HG02610 (cell line): Measurements from ENCODE around the gene E4F1.
"Not testable (repeated sequence)": the region's sequence is repeated elsewhere in the genome, so short reads cannot be mapped to it uniquely, and the experiment has no call there.

Experiments
- ATAC-seq: cut with Tn5 transposase; IDR thresholded peaks from one replicate; pipeline ENCODE4 v1.9.1; 2021; ENCODE audit warnings: mild to moderate bottlenecking, moderate library complexity; ENCODE audit not compliant: unreplicated experiment

Gene E4F1

DNA sequence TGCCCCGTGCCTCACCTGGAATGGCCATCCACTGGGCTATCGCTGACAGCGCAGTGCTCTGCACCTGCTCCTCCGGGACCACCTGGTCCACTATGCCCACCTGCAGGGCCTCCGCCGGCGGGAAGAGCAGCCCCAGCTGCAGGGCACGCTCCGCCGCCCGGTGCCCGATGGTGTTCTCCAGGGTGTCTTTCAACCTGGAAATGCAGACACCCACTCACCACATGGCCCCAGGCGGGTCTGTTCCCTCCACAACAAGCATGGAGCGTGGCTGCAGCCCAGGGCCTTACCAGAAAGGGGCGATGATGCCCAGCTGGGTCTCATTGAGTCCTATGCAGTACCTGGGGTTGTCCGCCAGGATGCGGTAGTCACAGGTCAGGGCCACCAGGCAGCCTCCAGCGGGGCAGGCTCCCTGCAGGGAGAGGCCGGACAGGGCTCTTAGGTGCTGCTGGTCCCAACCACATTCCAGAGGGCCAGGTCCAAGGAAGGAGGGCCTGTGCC is 19.7 kb downstream of the E4F1 start:
- ATAC-seq: no peak

DNA sequence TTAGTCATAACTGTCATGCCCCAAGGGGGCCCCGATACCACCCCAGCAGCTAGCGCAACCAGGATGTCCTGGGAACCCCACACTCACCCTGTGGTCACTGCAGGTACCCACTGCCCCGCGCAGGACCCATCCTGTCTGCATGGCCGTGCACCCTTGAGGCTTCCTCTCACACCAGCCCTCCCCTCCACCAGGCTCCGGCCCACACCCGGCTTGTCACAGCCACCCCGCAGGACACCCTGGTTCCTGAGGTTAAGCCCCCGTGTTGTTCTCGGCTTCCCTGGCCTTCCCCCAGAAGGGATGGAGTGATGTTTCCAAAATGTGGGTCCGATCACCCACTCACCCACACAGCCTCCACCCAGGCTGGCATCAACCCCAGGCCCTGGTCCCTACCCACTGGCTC is 20.4 kb downstream of the E4F1 start:
- ATAC-seq: no peak

DNA sequence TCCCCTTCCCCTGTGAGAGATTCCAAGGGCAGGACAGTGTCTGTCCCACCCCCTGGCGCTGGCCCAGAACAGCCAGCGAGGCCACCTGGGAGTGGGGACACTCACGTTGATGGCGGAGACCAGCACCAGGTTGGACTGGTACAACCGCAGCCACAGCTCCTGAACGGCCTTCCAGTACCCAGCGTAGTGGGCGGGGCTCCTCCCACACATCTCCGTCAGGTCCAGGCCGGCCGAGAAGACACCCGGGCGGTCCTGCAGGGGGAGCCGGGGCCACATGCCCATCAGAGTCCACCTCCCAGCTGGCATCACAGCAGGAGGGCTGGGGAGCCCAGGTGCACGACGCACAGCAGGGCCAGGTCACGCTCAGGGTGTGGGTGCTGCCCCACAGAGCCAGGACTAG is 20.9 kb downstream of the E4F1 start:
- ATAC-seq: no peak

DNA sequence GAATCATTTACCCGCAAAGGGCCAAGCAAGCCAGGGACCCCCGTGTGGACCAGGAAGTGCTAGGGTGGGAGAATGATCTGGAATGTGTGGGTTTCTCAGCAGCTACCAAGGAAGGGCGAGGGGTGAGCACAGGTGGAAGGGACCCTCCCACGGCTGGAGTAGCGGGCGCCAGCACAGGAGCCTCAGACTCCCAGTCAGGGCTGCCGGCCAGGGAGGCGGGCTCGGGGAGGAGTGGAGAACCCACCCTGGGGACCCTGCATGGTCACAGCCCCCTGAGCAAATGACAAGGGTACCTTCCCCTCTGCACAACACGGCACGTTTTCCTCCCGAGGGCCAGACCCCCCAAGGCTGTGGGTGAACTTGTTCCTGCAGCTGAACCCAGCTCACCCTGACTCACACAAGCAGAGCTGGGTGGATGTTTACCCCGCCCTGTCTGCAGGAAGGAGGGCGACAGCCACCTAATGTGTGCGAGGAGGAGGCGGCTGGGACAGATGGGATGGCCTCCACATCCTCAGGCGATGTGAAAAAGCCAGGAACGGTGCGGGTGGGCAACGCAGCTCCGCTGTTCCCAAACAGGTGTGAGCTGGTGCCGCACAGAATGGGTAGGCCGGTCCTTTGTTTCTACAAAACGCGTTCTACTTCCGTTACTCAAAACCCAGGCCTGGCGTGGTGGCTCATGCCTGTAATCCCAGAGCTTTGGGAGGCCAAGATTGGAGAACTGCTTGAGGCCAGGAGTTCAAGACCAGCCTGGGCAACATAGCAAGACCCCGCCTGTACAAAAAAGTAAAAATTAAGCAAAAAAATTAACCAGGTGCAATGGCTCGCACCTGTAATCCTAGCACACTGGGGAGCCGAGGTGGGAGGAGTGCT is 21.8 kb downstream of the E4F1 start:
- no peak for ATAC-seq

DNA sequence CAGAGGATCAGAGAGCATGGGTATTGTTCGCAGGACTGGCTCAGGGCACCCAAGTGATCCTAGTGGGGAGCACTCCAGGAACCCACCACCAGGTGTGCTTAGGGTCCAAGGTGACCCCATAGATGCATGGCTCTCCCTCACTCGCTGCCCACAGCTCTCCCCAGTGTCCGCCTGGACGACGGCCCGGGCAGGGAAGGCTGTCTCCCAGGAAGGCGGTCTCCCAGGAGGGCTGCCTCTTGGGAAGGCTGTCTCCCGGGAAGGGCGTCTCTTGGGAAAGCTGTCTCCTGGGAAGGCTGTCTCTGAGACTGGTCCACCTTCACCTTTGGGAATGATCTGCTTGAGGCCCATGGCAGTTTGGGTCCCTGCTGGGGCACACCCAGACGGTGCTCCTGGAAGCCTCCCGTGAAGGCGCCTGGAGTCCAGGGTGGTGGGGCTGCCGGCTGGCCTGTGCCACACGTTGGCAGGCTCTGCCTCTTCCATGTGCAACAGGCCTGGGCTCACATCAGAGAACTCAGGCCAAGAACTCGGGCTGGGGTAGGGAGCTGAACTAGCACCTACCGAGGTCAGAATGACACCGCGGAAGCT is 23.0 kb downstream of the E4F1 start:
- ATAC-seq: no peak

DNA sequence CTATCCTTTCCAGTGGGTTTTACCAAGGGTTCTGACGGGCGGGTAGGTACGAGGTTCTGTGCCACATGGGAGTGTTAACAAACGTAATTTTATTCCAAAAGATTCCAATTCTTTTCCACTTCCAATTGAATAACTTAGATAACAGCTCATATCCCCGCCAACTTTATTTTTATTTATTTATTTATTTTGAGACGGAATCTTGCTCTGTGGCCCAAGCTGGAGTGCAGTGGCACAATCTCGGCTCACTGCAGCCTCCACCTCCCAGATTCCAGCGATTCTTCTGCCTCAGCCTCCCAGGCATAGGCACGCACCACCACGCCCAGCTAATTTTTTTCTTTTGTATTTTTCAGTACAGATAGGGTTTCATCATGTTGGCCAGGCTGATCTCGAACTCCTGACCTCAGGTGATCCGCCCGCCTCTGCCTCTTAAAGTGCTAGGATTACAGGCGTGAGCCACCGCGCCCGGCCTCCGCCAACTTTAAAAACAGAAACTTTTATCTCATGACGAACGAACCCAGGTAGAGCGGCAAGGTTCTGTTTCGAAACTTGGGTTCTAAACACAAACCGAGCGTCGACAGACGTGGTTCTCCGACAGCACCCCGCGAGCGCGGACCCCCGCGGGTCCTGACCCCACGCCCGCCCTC is 27.4 kb downstream of the E4F1 start:
- peak; percentile 6 for ATAC-seq

DNA sequence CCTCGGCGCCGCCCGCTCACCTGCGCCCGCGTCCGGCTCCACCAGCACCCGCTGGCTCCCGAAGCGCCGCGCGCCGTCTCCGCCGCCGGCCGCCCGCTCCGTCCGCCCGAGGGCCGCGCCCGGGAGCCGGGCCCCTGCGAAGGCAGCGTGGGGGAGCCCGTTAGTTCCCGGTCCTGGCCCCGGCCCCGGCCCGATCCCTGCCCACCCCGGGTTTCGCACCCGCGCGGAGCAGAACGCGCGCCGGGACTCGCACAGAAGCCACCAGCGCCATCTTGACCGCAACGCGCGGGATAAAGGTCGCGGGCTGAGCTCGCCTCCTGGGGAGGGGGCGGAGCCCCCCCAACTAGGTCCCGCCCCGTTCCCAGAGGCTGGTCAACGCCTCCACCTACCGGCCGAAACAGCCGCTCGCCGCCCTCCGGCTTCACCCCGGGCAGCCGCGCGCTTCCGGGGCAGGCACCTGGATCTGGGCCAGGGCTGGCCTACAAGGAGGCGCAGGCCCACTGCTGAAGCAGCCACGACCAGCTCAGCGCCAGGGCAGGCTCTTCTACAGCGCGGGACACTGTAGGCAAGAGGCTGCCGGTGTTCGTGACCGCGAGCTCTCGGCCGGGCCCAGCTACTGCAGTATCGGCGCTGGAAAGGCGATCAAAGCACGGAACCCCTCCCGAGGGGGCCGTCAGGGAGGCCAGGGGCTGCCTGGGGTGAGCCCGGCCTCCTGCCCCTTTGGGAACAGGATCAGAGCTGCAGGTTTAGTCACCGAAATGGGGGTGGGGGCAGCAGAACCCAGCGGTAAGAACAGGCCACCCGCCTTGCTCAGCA is 28.1 kb downstream of the E4F1 start, which contains the start of gene ECI1:
ECI1 (minus strand) TSS at position 292 of the 816 bp plus-strand sequence; CDS start at position 271, 21 bp downstream.
- peak; percentile 79 for ATAC-seq

DNA sequence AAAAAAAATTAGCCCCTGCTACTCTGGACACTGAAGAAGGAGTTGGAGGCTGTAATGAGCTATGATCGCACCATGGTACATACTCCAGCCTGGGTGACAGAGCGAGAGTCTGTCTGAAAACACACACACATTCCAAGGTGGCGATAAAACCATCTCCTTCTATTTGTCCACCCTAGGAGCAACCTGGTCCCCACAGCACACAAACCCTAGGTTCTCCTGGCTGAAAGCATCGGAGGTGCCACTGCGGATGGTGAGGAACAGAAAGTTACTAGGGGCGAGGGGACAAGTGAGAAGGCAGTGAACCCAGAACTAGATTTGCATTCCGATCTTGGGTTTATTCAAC is 29.4 kb downstream of the E4F1 start:
- ATAC-seq: no peak

DNA sequence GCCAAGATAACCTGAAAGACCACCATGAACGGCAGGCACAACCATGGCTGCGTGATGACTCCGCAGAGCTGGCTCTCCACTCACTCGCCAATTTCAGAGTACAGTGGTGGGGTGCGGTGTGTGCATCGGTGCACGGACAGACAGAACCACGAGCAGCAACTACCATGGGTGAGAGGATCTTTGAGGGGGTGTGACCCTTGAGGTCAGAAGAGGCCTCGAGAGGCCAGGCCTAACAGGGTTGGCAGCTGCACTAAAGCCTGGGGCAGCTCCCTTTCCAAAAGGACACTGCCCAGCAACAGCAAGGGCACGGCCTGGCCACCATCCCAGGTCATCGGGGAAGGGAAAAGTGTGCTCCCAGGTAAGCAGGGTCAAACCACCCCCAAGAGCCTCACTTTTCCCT is 29.9 kb downstream of the E4F1 start:
- ATAC-seq: no peak

DNA sequence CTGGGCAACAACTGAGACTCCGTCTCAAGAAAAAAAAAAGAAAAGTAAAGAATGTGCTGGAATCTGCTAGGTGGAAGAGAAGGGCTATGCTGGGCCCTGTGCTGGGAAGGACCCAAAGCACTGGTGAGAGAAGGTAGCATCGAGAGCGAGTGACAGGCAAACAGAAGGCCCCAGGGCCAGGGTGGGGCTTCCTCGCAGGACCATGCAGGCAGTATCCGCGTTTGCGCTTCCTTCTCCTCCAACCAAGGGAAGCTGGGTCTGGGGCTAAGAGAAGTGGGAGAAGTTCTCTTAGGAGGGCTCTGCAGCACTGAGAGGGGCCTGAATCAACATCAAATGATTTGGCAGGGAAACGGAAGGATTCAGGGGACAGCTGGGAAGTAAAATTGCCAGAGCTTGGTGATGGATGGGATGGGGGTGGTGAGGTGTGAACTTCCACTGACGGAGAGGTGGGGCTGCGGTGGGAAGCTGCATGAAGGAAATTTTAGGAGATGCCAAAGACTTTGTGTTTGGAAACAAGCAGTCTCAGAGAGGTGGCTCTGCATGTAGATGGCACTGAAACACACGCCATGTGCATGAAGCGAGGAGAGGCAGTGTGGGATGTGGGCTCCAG is 33.2 kb downstream of the E4F1 start:
- no peak for ATAC-seq

DNA sequence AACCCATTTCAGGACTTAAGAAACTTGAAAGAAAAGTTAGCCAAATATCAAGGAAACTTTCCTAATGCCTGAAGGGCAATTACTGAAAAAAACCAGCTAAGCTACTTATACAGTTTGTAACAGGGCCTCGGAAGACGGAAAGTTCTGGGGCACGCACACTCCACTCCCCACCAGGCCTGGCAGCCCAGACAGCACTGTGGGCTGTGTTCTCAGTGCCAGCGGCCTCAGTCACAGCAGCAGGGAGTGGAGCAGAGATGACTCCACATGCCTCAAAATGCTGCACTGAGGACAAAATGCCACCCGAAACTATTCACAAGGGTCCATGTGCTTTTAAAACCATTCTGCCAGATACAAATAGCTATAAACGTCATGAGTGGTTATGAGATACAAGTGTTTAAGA is 34.3 kb downstream of the E4F1 start:
- no peak for ATAC-seq

DNA sequence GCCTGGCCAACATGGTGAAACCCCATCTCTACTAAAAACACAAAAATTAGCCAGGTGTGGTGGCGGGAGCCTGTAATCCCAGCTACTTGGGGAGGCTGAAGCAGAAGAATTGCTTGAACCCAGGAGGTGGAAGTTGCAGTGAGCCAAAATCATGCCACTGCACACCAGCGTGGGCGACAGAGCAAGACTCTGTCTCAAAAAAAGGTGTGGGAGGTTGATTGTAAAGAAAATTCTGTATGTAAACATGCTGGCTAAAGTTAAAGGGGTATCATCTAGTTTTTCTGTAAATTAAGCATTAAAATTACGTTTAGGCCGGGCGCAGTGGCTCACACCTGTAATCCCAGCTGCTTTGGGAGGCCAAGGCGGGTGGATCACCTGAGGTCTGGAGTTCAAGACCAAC is 35.1 kb downstream of the E4F1 start:
- not testable (repeated sequence) for ATAC-seq

DNA sequence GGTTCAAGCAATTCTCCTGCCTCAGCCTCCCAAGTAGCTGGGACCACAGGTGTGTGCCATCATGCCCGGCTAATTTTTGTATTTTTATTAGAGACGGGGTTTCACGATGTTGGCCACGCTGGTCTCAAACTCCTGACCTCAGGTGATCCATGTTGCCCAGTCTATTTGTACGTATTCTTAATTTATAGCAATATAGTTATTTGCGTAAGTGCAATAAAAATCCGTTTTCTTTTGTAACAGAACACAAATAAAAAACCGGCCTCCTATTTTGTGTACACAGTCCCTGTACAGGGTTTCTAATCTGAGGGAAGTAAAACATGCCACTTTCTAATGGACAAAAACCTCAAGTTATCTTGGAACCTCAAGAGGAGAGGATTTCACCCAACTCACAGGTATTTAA is 36.9 kb downstream of the E4F1 start:
- ATAC-seq: no peak

DNA sequence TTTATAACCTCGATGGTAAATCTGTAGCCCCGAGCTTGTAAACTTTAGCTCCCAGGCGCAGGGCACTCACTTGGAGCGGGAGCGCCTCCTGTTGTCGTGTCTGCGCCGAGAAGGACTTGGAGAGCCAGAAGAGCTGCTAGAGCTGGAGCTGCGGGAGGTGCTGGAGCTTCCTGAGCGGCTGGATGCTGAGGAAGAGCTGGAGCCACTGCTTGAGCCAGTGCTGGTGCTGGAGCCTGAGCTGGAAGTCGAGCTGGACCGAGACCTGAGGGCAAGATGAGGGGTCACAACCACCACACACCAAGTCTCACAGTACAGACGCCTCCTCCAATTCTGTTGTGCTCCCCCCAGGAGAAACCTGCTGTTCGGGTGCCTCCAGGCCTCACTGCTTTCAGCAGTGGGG is 39.6 kb downstream of the E4F1 start:
- not testable (repeated sequence) for ATAC-seq

DNA sequence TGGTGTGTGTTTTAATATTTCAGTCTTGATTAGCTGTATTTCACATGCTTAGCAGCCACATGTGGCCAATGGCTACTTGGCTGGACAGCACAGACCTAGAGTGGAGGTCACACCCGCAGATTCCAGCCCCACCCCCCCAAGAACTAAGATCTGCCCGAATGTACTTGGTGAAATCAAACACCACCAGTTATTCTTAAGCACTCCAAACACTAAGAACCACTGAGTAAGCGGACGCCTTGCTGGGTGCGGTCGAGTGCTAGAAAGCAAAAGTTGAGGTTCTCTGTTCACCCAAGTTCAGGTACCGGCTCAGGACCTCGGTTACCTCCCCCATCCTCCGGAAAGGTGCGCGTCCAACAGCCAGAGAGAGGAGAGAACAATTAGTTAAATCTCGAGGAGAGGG is 43.5 kb downstream of the E4F1 start:
- ATAC-seq: not testable (repeated sequence)

DNA sequence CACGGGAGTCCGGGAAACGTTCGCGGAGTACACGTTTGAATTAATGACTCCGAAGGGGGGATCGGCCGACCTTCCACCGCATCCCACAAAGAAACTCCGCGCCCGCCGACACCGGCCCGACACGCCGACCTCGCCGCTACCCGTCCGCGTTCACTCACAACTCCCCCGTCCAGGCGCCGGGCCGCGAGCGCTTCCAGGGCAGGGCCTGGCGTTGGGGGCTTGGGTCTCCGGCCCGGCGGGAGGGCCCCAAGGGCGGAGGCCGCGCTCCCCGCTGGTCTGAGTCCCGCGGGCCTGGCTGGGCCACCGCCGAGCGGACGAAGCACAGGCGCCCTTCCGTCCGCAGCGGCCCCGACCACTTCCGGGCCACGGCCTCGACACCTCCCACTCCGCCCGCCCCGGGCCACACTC is 44.1 kb downstream of the E4F1 start:
- peak; percentile 44 for ATAC-seq

DNA sequence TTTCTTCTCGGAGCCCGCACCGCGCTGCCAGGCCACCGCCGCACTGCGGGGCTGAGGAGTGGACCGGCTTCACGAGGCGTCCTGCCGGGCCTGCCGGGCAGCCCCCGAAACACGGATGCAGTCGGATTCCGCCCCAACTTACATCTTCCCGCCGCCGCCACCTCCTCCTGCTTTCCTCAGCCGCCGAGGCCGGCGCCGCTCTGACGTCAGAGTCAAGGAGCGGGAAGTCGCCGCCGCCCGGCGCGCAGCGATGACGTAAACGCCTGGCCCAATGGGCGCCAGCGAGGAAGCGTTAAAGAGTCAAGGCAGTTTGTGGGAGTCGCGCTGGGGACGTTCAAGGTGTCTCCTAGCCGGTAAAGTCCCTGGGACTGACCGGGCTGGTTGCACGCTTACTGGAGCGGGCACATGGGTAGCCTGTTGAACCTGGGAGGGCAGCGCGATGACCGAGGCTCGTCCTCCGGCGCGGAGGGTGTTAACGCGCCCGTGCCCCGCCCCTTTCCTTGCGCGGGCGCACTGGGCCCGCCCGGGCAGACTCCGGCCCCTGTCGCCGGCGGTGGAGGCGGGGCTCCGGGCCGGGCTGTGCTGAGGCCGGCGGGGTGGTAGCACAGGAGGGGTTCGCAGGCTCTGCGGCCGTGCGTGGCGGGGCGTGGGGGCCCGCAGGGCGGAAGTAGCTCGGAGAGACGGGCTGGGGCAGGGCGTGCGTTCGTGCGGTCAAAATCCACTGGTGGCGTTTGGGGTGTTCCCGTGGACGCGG is 44.7 kb downstream of the E4F1 start, which contains the start of gene RNPS1:
RNPS1 (minus strand) TSS at position 214 of the 754 bp plus-strand sequence. CDS start 3,483 bp downstream, outside the sequence.
- ATAC-seq: peak; percentile 70

DNA sequence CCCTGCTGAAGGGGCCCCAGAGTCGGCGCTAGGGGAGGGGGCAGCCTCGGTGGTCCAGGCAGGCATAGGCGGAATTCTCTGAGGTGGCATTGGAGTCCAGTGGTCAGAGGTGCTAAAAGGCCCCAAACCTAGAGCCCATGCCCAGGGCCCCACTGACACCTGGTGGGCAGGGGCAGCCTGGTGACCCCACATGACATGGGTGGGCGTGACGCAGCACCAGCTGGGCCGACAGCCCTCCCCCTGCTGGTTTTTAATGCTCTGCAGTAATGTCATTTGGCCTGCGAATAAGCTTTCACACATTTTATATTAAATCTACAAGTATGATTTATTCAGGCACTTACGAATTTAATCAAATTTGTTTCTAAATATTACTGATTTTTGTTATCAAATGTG is 46.7 kb downstream of the E4F1 start:
- ATAC-seq: no peak

DNA sequence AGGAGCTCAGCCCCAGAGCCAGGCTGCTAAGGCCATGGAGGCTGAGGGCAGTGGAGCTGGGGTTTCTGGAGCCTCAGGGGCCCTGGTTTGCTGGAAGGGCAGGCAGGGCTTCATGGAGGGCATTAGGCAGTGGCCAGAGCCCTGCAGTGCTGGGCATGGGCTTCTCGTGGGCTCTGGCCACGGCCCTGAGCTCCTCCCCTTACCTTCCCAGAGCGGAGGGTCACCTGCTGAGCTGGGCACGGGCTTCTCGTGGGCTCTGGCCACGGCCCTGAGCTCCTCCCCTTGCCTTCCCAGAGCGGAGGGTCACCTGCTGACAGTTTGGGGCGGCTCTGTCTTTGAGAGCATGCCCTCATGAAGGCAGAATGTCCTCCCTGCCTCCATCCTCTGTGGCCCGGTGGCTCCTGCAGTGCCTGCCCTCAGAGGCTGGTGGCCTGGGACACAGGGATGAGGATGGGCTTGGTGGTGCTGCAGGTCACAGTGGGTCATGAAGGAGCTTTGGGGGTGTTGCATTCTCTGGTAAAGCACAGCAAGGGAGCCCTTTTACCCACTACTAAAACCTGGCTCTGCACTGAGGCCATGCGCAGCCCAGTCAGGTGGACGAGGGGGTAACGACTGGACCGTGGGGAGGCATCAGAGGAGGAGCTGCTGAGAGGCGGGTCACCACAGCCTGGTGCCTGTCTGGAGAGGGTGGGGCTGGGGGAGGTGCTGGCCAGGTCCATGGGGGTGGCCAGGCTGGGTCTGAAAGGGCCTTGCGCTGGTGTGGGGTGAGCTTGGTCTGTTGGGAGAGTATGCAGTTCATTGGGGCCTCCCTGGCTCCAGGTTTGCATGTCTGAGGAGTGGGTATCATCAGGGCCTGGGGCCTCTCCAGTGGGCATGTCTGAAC is 47.4 kb downstream of the E4F1 start:
- no peak for ATAC-seq
